Dedifferentiated amniotic fluid mesenchymal stem cell (primary cell): ENCODE data around the gene SMS.

ENCODE experiments used
- DNase-seq: peaks from one replicate; pipeline ENCODE4 v3.0.0-alpha.2; 2016; ENCODE audit errors: extremely low spot score

Gene SMS

DNA sequence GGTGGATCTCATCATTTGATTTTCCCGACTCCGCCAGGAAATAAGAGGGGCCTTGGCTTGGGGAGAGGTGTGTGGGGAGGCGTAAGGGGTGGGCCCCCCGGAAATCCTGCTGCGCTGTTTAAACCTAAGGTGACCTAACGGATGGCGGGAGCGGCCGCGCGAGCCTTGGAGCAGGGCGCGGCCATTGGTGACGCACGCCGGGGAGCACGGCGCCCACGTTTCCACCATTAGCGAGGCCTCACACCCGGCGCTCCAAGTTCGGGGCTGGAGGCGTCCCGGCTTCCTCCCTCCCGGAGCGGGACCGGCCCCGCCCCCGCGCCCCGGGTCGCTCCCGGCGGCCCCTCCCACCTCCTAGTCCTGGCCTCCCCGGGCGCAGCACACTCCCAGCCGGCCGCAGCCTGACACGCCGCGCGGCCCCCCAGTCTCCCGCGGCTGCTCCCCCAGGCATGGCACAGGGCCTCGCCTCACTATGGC, at the start of gene SMS:
TSS of gene SMS (plus strand) at position 354 of the 474 bp plus-strand sequence. CDS start at position 470, 116 bp downstream.
- no peak for DNase-seq

DNA sequence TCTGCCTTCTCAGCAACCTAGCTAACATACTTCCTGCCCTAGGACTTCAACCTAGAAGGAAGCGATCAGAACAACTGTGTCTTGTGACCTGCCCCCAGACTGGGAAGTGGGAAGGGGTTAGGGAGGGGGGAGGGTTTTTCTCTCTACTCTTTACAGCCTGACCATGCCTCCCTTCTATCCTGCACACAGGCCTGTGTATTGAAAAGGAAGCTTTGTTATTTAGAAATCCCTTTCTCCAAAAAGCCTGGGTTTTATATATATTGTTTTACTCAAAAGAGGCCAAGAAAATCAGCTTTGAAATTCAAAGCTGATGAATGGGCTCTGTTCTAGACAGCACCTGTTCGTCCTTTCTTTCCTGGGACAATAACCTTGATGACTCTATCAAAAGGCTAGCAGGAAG, 35.2 kb upstream of the SMS start:
- DNase-seq, result no peak

GRCh38 chrX:21905953-21906352, 34.6 kb upstream of the SMS start:
- DNase-seq, result no peak

DNA sequence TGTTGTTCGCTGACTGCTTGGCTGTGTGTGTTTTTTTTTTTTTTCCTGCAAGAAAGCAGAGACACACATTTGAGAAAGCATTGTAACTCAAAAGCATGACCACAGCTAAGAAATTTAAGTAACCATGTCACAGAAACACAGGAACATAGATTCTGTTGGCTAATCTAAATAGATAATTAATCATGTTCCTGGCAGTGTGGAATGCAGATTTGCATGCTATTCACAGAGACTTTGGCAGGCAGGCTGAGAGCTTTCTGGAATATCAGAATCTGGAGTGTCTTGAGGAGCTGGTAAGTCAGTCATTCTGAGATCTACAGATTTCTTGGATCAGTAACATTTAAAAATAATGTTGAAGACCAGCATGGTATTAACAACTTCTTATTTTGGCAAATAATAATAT, 33.2 kb upstream of the SMS start:
- no peak for DNase-seq

DNA sequence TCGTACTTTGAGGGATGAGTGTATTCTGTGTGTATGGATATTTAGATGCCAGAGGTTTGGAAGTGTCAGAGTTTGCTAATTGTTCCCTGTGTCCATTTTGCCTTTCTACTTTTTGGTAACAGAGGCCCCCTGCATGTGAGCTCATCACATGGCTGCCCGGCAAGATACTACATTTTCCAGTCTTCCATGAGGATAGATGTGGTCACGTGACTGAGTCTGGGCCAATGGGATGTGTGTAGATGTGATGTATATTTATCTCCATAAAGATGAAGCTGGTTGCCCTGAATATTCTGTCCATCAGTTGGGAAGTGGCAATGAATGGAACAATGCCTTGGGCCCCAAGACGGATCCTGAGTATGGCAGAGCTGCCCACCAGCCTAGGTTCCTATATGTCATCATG, 29.0 kb upstream of the SMS start:
- no peak for DNase-seq

GRCh38 chrX:21912220-21912619, 28.3 kb upstream of the SMS start:
- no peak for DNase-seq

GRCh38 chrX:21912989-21913388, 27.5 kb upstream of the SMS start:
- DNase-seq, result no peak

DNA sequence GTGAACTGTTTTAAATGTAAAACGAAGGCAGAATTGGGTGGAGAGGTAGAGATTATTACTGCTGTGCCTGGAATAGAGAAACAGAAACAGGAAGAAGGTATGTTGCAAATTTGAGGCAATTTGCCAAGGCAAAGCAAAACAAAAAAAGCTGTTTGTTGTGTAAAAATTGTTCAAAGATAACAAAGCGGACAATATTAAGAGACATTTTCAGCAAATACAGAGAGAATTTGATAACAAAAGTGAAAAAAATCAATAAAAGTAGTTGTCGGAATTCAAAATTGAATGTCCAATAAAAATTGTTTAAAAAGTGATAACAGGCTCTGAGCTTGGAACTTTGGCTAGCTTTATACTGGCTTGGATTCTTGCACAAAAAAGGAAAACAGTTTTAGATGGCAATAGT, 14.4 kb upstream of the SMS start:
- no peak for DNase-seq

DNA sequence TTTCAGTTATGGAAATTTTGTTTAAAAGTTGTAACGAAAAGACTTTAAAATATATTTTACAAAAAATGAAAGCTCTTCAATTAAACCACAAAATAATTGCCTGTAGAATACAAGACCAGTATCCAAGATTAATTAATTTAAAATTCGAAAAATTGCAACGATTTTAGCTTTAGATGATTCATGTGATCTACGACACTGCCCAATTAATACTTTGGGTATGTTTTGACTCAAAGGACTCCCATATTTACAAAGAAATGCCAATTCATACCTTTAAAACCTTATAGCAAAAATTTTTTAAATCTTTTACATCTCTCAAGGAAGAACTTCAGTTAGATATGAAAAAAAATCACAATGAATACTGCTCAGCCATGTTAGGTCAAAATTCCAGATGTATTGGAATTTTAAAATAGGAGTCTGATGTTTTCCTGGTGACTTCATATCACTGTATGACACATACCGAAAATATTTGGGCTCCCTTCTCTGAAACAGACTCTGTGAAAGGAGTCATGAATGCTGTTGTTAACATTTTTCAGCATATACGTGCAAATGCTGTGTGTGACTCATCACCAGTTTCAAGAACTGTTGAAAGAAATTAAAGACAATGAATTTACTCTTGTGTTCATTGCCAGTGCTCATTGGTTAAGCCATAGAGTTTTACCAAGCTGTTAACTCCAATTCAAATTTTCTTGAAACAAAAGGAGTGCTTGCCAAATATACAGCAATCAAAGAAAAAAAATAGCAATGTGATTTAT, 13.8 kb upstream of the SMS start:
- peak; percentile 84 for DNase-seq

DNA sequence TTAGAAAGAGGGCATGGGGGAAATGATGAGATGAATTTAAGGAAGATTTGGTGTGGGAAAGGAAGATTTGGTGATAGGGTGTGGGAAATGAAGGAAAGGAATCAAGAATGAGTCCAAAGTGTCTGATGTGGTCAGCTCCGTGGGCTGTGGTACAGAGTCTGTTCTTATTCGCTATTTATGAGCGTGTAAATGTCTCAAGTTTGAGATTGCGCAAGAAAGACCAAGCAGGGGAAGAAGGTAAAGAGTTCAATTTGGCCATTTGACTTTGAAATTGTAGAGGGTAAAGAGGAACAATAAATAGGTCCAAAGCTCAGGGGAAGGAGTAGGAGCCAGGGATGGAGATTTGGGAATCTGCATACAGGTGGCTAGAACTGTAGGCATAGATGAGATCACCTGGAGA, 11.3 kb upstream of the SMS start:
- no peak for DNase-seq

DNA sequence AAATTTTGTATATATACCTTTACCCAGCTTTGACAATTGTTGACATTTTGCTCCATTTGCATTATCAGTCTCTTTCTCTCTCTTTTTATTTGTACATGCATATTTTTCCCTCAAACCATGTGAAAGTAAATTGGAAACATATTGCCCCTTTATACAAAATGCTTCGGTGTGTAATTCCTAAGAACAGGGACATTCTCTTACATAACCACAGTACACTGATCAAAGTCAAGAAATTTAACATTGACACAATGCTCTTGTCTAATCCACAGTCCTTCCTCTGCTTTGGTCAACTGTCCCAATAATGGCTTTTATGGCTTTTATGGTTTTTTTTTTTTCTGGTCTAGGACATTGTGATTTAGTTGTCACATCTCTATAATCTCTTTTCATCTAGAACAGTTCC, 9.5 kb upstream of the SMS start:
- DNase-seq, result peak; percentile 14

DNA sequence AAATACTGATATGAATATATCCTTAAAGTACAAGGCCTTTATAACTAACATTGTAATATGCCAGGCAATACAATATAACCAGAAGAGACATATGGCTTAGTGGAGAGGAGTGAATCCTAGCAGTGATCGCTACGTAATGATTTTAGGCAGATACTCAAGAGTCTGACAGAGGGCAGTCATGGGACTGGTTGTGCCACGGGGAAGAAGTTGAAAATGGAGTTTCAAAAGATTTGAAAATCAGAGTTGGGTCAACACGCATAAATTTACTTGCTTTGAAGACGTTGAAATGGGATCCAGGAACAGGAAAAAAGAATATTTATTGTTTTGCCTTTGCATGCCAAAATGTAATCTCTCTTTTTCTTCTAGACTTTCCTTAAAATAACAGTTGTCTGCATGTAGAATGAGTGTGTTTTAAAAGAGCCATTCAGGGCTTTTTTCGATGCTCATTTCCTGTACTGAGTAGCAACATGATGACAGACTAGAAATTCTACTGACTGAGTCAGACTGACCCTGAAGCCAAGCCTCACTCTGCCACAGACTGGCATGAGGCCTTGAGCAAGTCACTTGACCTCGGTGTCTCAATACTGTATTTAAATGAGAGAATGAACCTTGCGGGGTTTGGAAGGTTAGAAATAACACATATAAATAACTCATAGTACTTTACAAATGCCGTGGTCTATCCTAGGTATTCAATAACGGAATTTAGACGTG, 8.1 kb upstream of the SMS start:
- DNase-seq, result peak; percentile 79

DNA sequence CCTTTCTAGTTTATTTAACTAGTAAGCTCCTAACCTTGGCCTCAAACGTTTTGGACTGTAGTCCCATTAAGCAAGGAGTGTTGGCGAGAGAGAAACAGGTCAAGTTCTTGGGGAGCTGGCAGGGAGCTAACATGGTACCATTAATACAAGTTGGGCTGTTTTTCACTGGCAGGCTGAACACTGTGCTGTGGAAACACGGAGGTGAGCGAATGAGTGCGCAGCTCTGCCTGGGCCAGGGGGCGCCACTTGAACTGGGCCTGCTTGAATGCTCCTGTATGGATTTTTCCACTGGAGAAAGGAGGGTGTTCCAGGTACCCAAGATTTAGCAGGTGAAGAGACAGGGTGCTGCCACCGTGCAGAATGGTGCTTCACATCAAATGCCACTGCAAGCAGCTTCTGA, 7.4 kb upstream of the SMS start:
- DNase-seq, result no peak

DNA sequence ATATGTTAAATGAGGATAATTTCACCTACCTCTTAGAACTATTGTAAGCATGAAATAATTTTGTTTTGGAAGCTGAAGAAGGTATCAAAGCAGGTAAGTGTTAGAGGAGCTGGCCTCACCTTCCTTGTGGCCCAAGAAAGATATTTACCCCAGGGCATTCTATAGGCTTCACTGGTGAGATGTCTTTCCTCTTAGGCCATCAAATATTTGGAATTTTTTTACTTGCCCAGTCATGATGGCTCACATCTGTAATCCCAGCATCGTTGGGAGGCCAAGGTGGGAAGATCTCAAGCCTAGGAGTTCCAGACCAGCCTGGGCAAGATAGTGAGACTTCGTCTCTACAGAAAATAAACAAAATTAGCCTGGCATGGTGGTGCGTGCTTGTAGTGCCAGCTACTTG, 6.1 kb upstream of the SMS start:
- no peak for DNase-seq

DNA sequence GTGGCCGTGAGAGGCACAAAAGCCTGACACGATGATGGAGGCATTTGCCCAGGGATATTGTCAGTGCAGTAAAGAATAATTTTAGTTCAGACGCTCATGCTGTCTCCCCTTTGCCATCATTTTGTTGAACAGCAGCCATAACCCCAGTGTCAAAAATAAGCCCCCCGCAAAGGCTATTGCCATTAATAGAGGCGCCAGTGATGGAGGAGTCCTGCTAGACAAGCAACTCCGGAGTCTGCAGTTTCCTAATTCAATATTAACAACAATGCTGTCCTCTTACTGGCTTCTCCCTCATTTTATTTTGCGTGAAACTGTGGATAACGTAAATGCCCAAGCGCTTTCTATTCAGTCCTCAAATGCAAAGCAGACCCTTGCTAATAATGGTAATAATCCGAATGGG, 603 bp upstream of the SMS start:
- no peak for DNase-seq

DNA sequence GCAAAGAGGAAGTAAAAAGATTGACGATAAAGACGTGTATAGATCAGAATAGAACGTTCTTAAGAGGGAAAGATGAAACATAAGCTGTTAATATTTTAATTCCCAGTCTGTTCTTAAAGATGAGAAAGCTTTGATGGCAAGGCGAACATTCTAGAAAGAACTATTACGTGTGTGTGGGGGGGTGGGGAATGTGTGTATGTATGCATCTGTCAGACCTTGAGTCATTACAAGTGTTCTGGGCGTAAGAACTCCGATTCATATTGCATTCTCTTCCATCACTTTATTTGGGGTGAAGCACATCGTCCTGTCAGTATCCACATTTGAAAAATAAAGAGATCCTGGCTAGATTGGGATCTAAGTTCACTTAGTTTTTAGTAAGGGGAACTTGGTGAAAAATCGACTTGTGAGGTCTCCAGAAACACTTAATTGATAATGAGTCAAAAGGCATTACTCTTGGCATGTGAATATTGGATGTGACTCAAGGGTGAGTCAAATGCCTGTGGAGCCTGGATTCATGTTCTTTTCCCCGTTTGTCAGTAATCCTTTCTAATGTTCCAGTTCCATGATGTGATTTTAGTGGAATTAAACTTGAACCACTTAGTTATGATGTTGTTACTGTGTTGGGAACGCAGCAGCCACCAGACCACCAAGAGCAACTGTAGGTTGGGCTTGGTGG, 3.1 kb downstream of the SMS start:
- DNase-seq, result peak; percentile 53

GRCh38 chrX:21944136-21944615, 3.7 kb downstream of the SMS start:
- DNase-seq, result no peak

DNA sequence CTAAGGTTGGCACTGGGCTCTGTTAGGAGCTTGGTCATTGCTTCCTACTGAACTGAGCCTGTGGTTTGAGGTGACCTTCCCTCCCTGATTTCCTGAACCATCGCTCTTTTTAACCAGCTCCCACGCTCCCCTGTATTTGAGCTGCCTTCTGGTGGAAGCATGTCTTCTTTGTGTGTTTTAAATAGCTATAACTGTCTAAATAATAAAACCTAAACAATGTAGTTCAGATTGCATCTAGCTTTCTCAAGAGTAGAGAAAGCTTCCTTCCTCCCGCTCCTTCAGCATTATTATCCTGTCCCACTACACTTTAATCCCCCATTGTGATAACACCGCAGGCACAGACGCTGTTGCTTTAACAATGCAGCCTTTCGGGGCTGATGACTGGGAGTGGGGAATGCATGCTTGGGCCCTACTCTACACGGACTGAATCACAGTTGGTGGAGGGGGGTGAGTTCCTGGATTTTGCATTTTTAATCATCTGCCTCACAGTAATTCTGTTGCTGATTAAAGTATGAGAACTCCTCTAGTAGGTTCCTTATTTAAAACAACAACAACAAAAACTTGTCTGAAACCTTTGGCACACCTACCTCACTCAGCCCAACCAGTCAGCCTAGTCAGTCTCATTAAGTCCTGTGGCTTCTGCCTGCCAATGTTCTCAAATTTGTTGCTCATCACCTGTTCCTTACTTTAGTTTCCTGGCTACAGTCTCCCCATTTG, 6.6 kb downstream of the SMS start:
- no peak for DNase-seq

GRCh38 chrX:21947671-21948070, 7.2 kb downstream of the SMS start:
- DNase-seq, result no peak

GRCh38 chrX:21948897-21949578, 8.5 kb downstream of the SMS start:
- no peak for DNase-seq

GRCh38 chrX:21949689-21950088, 9.2 kb downstream of the SMS start:
- no peak for DNase-seq
